ENCODE data around the gene CTNNBIP1.

The CTNNBIP1 gene

DNA sequence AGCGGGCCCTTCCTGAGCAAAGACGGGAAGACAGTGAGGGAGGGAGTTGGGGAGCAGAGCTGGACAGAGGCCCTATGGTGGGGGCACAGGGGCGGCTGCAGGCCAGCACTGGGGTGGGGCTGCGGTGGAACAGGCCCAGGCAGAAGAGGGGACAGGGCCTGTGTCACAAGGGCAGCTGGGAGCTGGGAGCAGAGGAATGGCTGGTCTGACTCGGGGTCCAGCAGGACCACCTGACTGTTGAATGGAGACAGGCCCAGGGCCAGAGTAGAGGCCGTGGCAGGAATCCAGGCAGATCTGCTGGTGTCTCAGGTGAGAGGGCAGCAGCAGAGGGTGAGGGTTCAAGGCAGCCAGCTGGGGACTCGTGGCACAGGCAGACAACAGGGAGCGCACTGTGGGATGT lies 25.3 kb downstream of the CTNNBIP1 start:
- peaks cover 0 to 11% of the 10 kb centered on the region in 2 experiments; a peak in 1 of 3 replicates for H3K36me3 ChIP-seq (ENCODE audit: control insufficient read depth in 2 of 2, insufficient read depth in 1 of 2, low read length in 2 of 2)
- no peaks in the 10 kb centered on the region for H3K9me3 ChIP-seq (ENCODE audit: control insufficient read depth, insufficient read depth, low read depth, low read length)
- POLR2A ChIA-PET: no interaction called here
- no peak overlapping the region for H3K4me3 ChIP-seq (ENCODE audit: low read depth, low read length)
- no peak overlapping the region for H3K27ac ChIP-seq (ENCODE audit: extremely low read depth, low read depth, low read length)
- CTCF ChIA-PET: interaction anchor here (0.6 to 3.4 kb wide), 3 partner anchors 10 to 185 kb away, joined by 3 to 16 read pairs (median 4); no protein-coding TSS in a partner anchor
- no peak for TF ChIP-seq ZNF785 (tag by site-specific recombination; IDR thresholded peaks at IDR 0.05)
- TF ChIP-seq, protein P1, sequence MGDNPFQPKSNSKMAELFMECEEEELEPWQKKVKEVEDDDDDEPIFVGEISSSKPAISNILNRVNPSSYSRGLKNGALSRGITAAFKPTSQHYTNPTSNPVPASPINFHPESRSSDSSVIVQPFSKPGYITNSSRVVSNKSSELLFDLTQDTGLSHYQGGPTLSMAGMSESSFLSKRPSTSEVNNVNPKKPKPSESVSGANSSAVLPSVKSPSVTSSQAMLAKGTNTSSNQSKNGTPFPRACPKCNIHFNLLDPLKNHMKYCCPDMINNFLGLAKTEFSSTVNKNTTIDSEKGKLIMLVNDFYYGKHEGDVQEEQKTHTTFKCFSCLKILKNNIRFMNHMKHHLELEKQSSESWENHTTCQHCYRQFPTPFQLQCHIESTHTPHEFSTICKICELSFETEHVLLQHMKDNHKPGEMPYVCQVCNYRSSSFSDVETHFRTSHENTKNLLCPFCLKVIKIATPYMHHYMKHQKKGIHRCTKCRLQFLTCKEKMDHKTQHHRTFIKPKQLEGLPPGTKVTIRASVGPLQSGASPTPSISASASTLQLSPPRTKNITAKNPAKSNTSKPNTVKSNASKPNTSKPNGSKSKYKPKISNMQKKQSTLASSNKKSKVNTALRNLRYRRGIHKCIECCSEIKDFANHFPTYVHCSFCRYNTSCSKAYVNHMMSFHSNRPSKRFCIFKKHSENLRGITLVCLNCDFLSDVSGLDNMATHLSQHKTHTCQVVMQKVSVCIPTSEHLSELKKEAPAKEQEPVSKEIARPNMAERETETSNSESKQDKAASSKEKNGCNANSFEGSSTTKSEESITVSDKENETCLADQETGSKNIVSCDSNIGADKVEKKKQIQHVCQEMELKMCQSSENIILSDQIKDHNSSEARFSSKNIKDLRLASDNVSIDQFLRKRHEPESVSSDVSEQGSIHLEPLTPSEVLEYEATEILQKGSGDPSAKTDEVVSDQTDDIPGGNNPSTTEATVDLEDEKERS (tag by site-specific recombination; IDR thresholded peaks at IDR 0.05): no peak
- TF ChIP-seq ZNF776 (tag by site-specific recombination; IDR thresholded peaks at IDR 0.05; ENCODE audit: borderline replicate concordance): no peak
- no peak for TF ChIP-seq SCRT2 (tag by site-specific recombination; IDR thresholded peaks at IDR 0.05)
- H3K4me1 ChIP-seq (ENCODE audit: control insufficient read depth, insufficient read depth, low read length): no peaks in the 10 kb centered on the region; the same call in 1 of the 2 replicates

DNA sequence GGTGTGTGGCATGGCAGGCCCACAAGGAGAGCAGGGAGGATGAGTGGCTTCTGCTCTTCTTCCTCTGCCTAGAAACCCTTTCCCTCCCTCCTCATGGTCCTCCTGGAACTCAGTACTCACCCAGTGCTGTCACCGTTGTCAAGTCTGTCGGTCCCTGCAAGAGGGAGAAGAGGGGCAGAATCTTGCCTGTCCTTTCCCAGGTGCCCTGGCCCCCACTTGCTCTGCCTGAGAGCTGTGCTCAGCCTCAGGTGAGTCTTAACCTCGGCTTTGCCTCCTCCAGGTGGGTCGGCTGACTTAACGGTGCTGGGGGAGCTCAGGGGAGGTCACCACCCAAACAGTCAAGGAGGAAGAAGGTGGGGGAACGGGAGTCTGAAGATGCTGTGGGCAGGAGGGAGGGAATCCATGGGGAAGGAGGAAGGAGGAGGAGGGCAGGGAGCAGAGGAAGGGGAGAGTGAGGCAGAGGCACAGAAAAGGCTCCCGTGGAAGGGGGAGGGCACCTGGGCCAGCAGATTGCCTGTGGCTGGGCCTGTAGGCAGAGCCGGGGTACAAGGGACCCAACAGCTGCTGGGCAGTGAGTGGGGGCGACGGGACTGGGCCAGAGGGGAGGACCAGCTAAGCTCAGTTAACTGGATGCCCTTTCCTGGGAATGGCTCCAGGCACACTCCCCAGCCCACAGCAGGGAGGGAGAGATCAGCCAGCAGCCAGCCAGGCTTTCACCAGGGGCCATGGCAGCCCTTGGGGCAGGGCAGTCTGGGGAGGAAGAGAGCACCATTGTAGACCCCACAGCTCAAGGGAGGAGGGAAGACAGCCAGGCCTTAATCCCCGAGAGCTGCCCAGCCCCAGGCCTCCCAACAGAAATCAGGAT lies 26.3 kb downstream of the CTNNBIP1 start:
- Histone ChIP-seq H3K9me3 (ENCODE audit: control insufficient read depth, insufficient read depth, low read depth, low read length) (no peaks in the 10 kb centered on the region), H3K27ac (ENCODE audit: extremely low read depth, low read depth, low read length) (no peak overlapping the region), H3K4me3 (ENCODE audit: low read depth, low read length) (no peak overlapping the region), H3K36me3 (ENCODE audit: control insufficient read depth in 2 of 2, insufficient read depth in 1 of 2, low read length in 2 of 2) (peaks cover 0 to 11% of the 10 kb centered on the region in 2 experiments; a peak in 1 of 3 replicates), H3K4me1 (ENCODE audit: control insufficient read depth, insufficient read depth, low read length) (no peaks in the 10 kb centered on the region; the same call in 1 of the 2 replicates)
- POLR2A ChIA-PET: no interaction called here
- TF ChIP-seq ZIC2 (tag by site-specific recombination; IDR thresholded peaks at IDR 0.05) (peak; percentile 28; the same call in 1 of the 2 replicates), EGR2 (tag by site-specific recombination; IDR thresholded peaks at IDR 0.05; ENCODE audit: low read depth) (peak; percentile 72; the same call in 1 of the 2 replicates), ZNF140 (tag by site-specific recombination; IDR thresholded peaks at IDR 0.05) (no peak), ZFHX2 (tag by site-specific recombination; conservative IDR thresholded peaks at IDR 0.05) (peak; percentile 52), ZNF341 (tag by site-specific recombination; IDR thresholded peaks at IDR 0.05; ENCODE audit: low read depth) (0 out of 2 replicates have a peak, but pooled peaks have one; percentile 18)
- CTCF ChIA-PET: interaction anchor here (0.6 to 3.4 kb wide), 5 partner anchors 9 to 186 kb away, joined by 3 to 16 read pairs (median 4); no protein-coding TSS in a partner anchor

DNA sequence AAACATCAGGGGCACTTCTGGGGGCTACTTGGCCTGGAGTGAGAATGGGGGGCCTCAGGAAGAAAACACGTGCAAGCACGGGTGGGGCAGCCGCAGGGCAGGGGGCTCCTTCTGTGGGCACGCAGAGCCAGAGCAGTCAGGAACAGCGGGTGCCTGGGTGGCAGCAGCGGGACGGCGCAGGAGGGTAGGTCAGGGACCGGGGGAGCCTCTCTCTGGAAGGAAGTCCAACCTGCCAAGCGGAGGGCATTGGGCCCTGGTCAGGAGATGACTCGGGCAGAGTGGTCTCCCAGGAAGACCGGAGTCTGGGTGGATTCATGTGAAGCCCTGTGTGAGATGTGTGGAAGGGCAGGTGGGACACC lies 27.1 kb downstream of the CTNNBIP1 start:
- no peak overlapping the region for H3K27ac ChIP-seq (ENCODE audit: extremely low read depth, low read depth, low read length)
- no peaks in the 10 kb centered on the region; the same call in 1 of the 2 replicates for H3K4me1 ChIP-seq (ENCODE audit: control insufficient read depth, insufficient read depth, low read length)
- ChIA-PET POLR2A (no interaction called here), CTCF (interaction anchor here (1.3 to 3.4 kb wide), 3 partner anchors 8 to 60 kb away, joined by 3 to 16 read pairs (median 4); partner anchors contain the start of genes LZIC and NMNAT1)
- peaks cover 0 to 11% of the 10 kb centered on the region in 2 experiments; a peak in 1 of 3 replicates for H3K36me3 ChIP-seq (ENCODE audit: control insufficient read depth in 2 of 2, insufficient read depth in 1 of 2, low read length in 2 of 2)
- H3K4me3 ChIP-seq (ENCODE audit: low read depth, low read length): no peak overlapping the region
- H3K9me3 ChIP-seq (ENCODE audit: control insufficient read depth, insufficient read depth, low read depth, low read length): no peaks in the 10 kb centered on the region
- TF ChIP-seq ZNF426 (tag by site-specific recombination; IDR thresholded peaks at IDR 0.05) (no peak), ZNF211 (tag by site-specific recombination; IDR thresholded peaks at IDR 0.05; ENCODE audit: low read depth) (no peak), ZNF394 (tag by site-specific recombination; IDR thresholded peaks at IDR 0.05; ENCODE audit: borderline replicate concordance) (no peak), ZFHX2 (tag by site-specific recombination; conservative IDR thresholded peaks at IDR 0.05) (no peak)
- TF ChIP-seq, protein P2, sequence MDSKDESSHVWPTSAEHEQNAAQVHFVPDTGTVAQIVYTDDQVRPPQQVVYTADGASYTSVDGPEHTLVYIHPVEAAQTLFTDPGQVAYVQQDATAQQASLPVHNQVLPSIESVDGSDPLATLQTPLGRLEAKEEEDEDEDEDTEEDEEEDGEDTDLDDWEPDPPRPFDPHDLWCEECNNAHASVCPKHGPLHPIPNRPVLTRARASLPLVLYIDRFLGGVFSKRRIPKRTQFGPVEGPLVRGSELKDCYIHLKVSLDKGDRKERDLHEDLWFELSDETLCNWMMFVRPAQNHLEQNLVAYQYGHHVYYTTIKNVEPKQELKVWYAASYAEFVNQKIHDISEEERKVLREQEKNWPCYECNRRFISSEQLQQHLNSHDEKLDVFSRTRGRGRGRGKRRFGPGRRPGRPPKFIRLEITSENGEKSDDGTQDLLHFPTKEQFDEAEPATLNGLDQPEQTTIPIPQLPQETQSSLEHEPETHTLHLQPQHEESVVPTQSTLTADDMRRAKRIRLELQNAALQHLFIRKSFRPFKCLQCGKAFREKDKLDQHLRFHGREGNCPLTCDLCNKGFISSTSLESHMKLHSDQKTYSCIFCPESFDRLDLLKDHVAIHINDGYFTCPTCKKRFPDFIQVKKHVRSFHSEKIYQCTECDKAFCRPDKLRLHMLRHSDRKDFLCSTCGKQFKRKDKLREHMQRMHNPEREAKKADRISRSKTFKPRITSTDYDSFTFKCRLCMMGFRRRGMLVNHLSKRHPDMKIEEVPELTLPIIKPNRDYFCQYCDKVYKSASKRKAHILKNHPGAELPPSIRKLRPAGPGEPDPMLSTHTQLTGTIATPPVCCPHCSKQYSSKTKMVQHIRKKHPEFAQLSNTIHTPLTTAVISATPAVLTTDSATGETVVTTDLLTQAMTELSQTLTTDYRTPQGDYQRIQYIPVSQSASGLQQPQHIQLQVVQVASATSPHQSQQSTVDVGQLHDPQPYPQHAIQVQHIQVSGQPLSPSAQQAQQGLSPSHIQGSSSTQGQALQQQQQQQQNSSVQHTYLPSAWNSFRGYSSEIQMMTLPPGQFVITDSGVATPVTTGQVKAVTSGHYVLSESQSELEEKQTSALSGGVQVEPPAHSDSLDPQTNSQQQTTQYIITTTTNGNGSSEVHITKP (tag by site-specific recombination; IDR thresholded peaks at IDR 0.05): no peak
- TF ChIP-seq, protein P3, sequence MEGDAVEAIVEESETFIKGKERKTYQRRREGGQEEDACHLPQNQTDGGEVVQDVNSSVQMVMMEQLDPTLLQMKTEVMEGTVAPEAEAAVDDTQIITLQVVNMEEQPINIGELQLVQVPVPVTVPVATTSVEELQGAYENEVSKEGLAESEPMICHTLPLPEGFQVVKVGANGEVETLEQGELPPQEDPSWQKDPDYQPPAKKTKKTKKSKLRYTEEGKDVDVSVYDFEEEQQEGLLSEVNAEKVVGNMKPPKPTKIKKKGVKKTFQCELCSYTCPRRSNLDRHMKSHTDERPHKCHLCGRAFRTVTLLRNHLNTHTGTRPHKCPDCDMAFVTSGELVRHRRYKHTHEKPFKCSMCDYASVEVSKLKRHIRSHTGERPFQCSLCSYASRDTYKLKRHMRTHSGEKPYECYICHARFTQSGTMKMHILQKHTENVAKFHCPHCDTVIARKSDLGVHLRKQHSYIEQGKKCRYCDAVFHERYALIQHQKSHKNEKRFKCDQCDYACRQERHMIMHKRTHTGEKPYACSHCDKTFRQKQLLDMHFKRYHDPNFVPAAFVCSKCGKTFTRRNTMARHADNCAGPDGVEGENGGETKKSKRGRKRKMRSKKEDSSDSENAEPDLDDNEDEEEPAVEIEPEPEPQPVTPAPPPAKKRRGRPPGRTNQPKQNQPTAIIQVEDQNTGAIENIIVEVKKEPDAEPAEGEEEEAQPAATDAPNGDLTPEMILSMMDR (tag by site-specific recombination; IDR thresholded peaks at IDR 0.05): no peak
- TF ChIP-seq, protein P4, sequence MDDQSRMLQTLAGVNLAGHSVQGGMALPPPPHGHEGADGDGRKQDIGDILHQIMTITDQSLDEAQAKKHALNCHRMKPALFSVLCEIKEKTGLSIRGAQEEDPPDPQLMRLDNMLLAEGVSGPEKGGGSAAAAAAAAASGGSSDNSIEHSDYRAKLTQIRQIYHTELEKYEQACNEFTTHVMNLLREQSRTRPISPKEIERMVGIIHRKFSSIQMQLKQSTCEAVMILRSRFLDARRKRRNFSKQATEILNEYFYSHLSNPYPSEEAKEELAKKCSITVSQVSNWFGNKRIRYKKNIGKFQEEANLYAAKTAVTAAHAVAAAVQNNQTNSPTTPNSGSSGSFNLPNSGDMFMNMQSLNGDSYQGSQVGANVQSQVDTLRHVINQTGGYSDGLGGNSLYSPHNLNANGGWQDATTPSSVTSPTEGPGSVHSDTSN (CRISPR knock-in tag; IDR thresholded peaks at IDR 0.05): no peak
- TF ChIP-seq, protein P1 (tag by site-specific recombination; IDR thresholded peaks at IDR 0.05): no peak

Data from HEK293 (cell line).